GM13976 (cell line): ENCODE results near the gene GBE1.

Experiments
- DNase-seq: peaks from one replicate; pipeline ENCODE4 v3.0.0; 2012; ENCODE audit warnings: low spot score
- CTCF ChIP-seq: IDR thresholded peaks from 2 replicates; pipeline ENCODE4 v1.5.1; 2012; ENCODE audit warnings: borderline replicate concordance, mild to moderate bottlenecking; ENCODE audit not compliant: insufficient read depth; ENCODE audit errors: extremely low read depth, missing control alignments, control extremely low read depth
- in situ Hi-C: fragments of 300-500 bp; cut with MboI; formaldehyde crosslinking; loops from one replicate; pipeline ENCODE4 v1.12.0; 2022; ENCODE audit warnings: low sequenced_read_pairs, mixed read lengths, inconsistent platforms; ENCODE audit not compliant: unreplicated experiment

The GBE1 gene

DNA sequence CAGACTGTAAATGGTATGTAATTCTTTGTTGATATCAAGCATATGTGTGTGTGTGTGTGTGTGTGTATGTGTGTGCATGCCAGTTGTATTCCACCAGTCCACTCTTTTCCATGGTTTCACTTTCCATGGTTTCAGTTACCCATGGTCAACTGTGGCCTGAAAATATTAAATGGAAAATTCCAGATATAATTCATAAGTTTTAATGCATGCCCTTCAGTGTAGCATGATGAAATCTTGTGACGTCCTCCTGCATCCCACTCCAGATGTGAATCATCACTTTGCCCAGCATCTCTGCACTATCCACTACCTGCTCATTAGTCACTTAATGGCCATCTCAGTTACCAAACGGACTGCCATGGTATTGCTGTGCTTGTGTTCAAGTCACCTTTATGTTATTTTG lies 215.9 kb downstream of the GBE1 start:
- no peak for TF ChIP-seq CTCF
- DNase-seq = no peak
- in situ Hi-C loops = no loop called here

DNA sequence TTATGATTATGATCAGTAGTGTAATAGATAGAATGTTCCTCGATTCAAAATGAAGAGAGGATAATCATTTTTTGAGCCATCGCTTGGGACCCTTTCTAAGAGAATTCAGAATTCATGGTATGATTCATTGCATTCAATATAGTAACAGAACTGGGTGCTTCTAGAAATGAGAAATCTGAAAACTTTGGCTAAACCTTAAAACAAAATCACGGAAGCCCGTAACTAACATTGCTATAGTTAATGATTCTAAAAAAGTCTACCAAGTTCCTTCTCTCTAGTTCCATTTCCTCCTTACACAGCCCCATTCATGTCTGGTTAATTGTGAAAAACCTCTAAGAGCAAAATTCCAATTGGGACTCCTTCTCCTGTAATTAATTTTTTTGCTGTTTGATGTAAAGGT lies 217.1 kb downstream of the GBE1 start:
- in situ Hi-C loops = no loop called here
- TF ChIP-seq CTCF = no peak
- DNase-seq = no peak

DNA sequence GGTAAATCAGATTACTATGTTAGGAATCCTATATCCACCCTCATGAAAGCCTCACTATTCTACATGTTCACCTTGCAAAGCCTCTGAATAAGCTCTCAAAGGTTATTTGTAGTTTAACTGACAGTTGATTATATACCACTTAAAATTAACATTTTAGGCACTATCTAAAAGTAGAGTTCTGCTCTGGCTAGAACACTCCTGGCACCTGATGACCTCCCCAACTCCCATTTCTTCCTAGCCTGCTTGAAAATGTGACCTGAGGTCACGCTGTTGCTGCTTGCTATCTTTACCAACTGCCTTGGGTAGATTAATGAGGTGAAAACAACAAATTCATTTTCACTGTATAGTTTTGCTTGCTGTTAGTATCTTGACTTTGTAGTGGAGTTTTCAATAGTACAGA lies 220.7 kb downstream of the GBE1 start:
- in situ Hi-C loops = no loop called here
- DNase-seq = no peak
- TF ChIP-seq CTCF = no peak

GRCh38 chr3:81531846-81532245 lies 229.6 kb downstream of the GBE1 start:
- no peak for DNase-seq
- TF ChIP-seq CTCF = no peak
- in situ Hi-C loops = no loop called here

DNA sequence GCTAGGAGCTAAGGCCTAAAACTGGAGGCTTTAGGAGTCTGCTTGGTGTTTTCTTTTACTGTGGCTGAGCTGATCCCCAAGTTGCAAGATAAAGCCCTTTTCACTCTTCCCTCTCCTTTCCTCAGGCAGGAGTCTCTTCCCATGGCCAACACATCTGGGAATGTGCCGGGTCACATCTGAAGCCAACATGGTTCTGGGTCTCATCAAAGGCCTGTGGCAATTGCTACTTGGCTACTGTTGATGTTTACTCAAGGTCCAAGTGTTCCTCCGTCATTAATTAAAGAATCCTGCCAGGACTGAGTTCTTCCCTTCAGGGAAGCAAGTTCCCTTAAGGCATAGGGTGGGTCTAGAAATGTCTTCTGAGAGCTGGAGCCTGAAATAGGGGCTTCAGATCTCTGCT lies 230.2 kb downstream of the GBE1 start:
- TF ChIP-seq CTCF = no peak
- in situ Hi-C loops = no loop called here
- DNase-seq = no peak

GRCh38 chr3:81530180-81530939 lies 231.1 kb downstream of the GBE1 start:
- DNase-seq = no peak
- in situ Hi-C loops = no loop called here
- TF ChIP-seq CTCF = no peak
